HepG2 (cell line): ENCODE results near the gene HES3. TPM values are rescaled to one million over a fixed set of nuclear protein-coding genes. Genes with fewer than 3 reads are reported as not detected.

Experiments
- ATAC-seq: fragments of 200-7000 bp; cut with Tn5 transposase; 3 replicates; pipeline ENCODE4 v1.9.1; 2020; ENCODE audit warnings: mild to moderate bottlenecking, moderate library complexity
- BruUV-seq: library from RNA; stranded (reverse); fragments of 400-500 nt; replicated peaks from 2 replicates; lab custom pipeline; 2021; lab: Mats Ljungman, UMichigan
- CTCF ChIA-PET: fragments of 300-600 bp; formaldehyde crosslinking; extraction: SDS; loops from one replicate; lab custom pipeline; 2021; ENCODE audit warnings: low total read pairs, inconsistent platforms, low intra/inter-chr PET ratio; lab: Yijun Ruan, JAX
- POLR2A ChIA-PET: fragments of 350-600 bp; sonication (Branson Sonifier 250); formaldehyde crosslinking; loops from one replicate; lab custom pipeline; 2020; ENCODE audit warnings: antibody characterized with exemption, inconsistent platforms; lab: Yijun Ruan, JAX
- DNase-seq: peaks from one replicate; pipeline ENCODE4 v3.0.0-alpha.2; 2015; ENCODE audit warnings: low spot score
- FAIRE-seq: peaks from 3 replicates; lab custom pipeline; 2011; peaks lifted over from hg19 to GRCh38; lab: Jason Lieb, UNC
- H2AFZ ChIP-seq: one replicate; pipeline ENCODE4 v1.6.1; 2011; ENCODE audit warnings: low read length, inconsistent platforms
- H3K27ac ChIP-seq: fragments of 300-600 bp; 3 replicates; pipeline ENCODE4 v1.8.0; 2011; ENCODE audit warnings: mixed run types, mild to moderate bottlenecking, mixed read lengths, low read length, inconsistent platforms; ENCODE audit not compliant: insufficient read depth; ENCODE audit errors: extremely low read length
- H3K27me3 ChIP-seq, 2 experiments: fragments of 200-600 bp in 1 of 2; 2 replicates in 1 of 2; 3 replicates in 1 of 2; pipeline versions ENCODE4 v1.6.0 to v1.8.0; 2011; ENCODE audit warnings: low read length in 2 of 2, mild to moderate bottlenecking in 2 of 2, moderate library complexity in 2 of 2, inconsistent platforms in 1 of 2; ENCODE audit not compliant: insufficient read depth in 2 of 2, control insufficient read depth in 1 of 2
- H3K36me3 ChIP-seq, 2 experiments: fragments of 200-600 bp in 1 of 2; replicated peaks in 1 of 2; 2 replicates in 1 of 2; 3 replicates in 1 of 2; pipeline versions ENCODE4 v1.5.1 to v1.8.0; 2011; ENCODE audit warnings: low read length in 2 of 2, inconsistent platforms in 1 of 2; ENCODE audit not compliant: insufficient read depth in 2 of 2, control insufficient read depth in 1 of 2
- H3K4me1 ChIP-seq: 2 replicates; pipeline ENCODE4 v1.5.1; 2012; ENCODE audit warnings: low read length, inconsistent platforms; ENCODE audit not compliant: insufficient read depth
- H3K4me2 ChIP-seq: 2 replicates; pipeline ENCODE4 v1.6.0; 2011; ENCODE audit warnings: low read depth, low read length, inconsistent platforms
- H3K4me3 ChIP-seq, 3 experiments: fragments of 200-600 bp in 1 of 3; sonication (generic), shearing (Covaris generic) in 1 of 3; replicated peaks in 1 of 3; 2 replicates each; pipeline ENCODE4 v1.5.1; 2011 to 2016; ENCODE audit warnings: low read length in 3 of 3, inconsistent platforms in 2 of 3, low read depth in 2 of 3, mild to moderate bottlenecking in 2 of 3, control low read depth in 1 of 3, mixed read lengths in 1 of 3; ENCODE audit not compliant: insufficient read depth in 1 of 3
- H3K79me2 ChIP-seq: one replicate; pipeline ENCODE4 v1.6.1; 2011; ENCODE audit warnings: low read length, inconsistent platforms; ENCODE audit not compliant: insufficient read depth
- H3K9ac ChIP-seq: 2 replicates; pipeline ENCODE4 v1.6.0; 2011; ENCODE audit warnings: mild to moderate bottlenecking, low read depth, low read length, inconsistent platforms; ENCODE audit not compliant: insufficient read depth
- H3K9me3 ChIP-seq: 2 replicates; pipeline ENCODE4 v1.5.1; 2012; ENCODE audit warnings: mild to moderate bottlenecking, low read length
- H4K20me1 ChIP-seq: 2 replicates; pipeline ENCODE4 v1.6.0; 2011; ENCODE audit warnings: inconsistent platforms, mild to moderate bottlenecking, low read length, moderate library complexity; ENCODE audit not compliant: insufficient read depth
- AFF4 ChIP-seq: sonication (generic); formaldehyde crosslinking; IDR thresholded peaks from 2 replicates; pipeline ENCODE4 v1.4.0; 2020; ENCODE audit warnings: missing genetic modification reagents
- ATF7 ChIP-seq, 2 experiments: fragments of 450-650 bp in 1 of 2; sonication (generic) in 1 of 2; formaldehyde crosslinking in 1 of 2; IDR thresholded peaks; 2 replicates each; pipeline versions ENCODE4 v1.4.0 to v1.6.1; 2016 to 2020; ENCODE audit warnings: antibody characterized with exemption in 1 of 2, mild to moderate bottlenecking in 1 of 2, missing genetic modification reagents in 1 of 2
- FOXA1 ChIP-seq, 2 experiments: fragments of 450-650 bp in 1 of 2; sonication (generic) in 1 of 2; formaldehyde crosslinking in 1 of 2; IDR thresholded peaks; 2 replicates each; pipeline versions ENCODE4 v1.4.0 to v1.6.1; 2016 to 2020; ENCODE audit warnings: missing genetic modification reagents in 1 of 2
- GTF3A ChIP-seq: sonication (generic); formaldehyde crosslinking; conservative IDR thresholded peaks from 2 replicates; pipeline ENCODE4 v1.4.0; 2020; ENCODE audit warnings: mild to moderate bottlenecking, missing genetic modification reagents
- NCOA1 ChIP-seq: sonication (generic); formaldehyde crosslinking; IDR thresholded peaks from 2 replicates; pipeline ENCODE4 v1.9.0; 2021; ENCODE audit warnings: missing genetic modification reagents
- PCBP2 ChIP-seq: fragments of 200-400 bp; formaldehyde crosslinking; optimal IDR thresholded peaks from 2 replicates; pipeline ENCODE3; 2018; ENCODE audit warnings: low read length, low read depth; ENCODE audit not compliant: poor library complexity, severe bottlenecking
- RELA ChIP-seq: sonication (generic); formaldehyde crosslinking; IDR thresholded peaks from 2 replicates; pipeline ENCODE4 v1.4.0; 2020; ENCODE audit warnings: missing genetic modification reagents
- THAP9 ChIP-seq: sonication (generic); formaldehyde crosslinking; IDR thresholded peaks from 2 replicates; pipeline ENCODE4; 2020; ENCODE audit warnings: missing genetic modification reagents, mild to moderate bottlenecking, borderline replicate concordance
- TOPORS ChIP-seq: sonication (generic); formaldehyde crosslinking; IDR thresholded peaks from 2 replicates; pipeline ENCODE4 v1.8.0; 2023; ENCODE audit warnings: mild to moderate bottlenecking, missing genetic modification reagents
- ZNF101 ChIP-seq: sonication (generic); formaldehyde crosslinking; IDR thresholded peaks from 2 replicates; pipeline ENCODE4 v1.4.0; 2020; ENCODE audit warnings: mild to moderate bottlenecking, low read depth, missing genetic modification reagents, borderline replicate concordance
- ZNF691 ChIP-seq: sonication (generic); formaldehyde crosslinking; IDR thresholded peaks from 2 replicates; pipeline ENCODE4 v1.4.0; 2020; ENCODE audit warnings: missing genetic modification reagents, low read depth, mild to moderate bottlenecking, borderline replicate concordance
- ZNF782 ChIP-seq: sonication (generic); formaldehyde crosslinking; IDR thresholded peaks from 2 replicates; pipeline ENCODE4 v1.4.0; 2020; ENCODE audit warnings: missing genetic modification reagents, mild to moderate bottlenecking, borderline replicate concordance
- whole genome bisulfite sequencing: methylation state at CpG from one replicate; pipeline ENCODE4 v1.1.6; 2017; ENCODE audit warnings: low lambda C conversion rate; 5-methylcytosine and 5-hydroxymethylcytosine counted together
- in situ Hi-C: cut with HindIII; loops from 2 replicates; pipeline ENCODE4 v1.10.0; 2017; ENCODE audit warnings: low pct_unique_long_range_greater_than_20kb; ENCODE audit not compliant: extremely low pct_ligation_motif_present
- intact Hi-C: fragments of 100-400 bp; cut with micrococcal nuclease; formaldehyde crosslinking; loops from one replicate; pipeline ENCODE4 v1.10.0; 2022; ENCODE audit not compliant: unreplicated experiment
- polyA plus RNA-seq, 8 experiments: library from polyadenylated mRNA; depleted of rRNA in 3 of 8; stranded (reverse) in 7 of 8; unstranded in 1 of 8; fragments of >200 nt; fragmentation: Illumina TruSeq in 4 of 8; extraction: Trizol in 4 of 8; gene quantifications; 2 replicates each; pipeline versions ENCODE4 v1.2.1 to v1.2.3, GENCODE V29; 2011 to 2016; ENCODE audit warnings: low read depth in 4 of 8, missing spikeins in 1 of 8, mixed read lengths in 1 of 8; ENCODE audit not compliant: insufficient read depth in 1 of 8
- total RNA-seq, 5 experiments: library from RNA; depleted of rRNA; stranded (reverse); fragments of >200 nt; fragmentation: Illumina TruSeq; extraction: Trizol; gene quantifications; 2 replicates each; pipeline ENCODE4 v1.2.3, GENCODE V29; 2016; ENCODE audit warnings: low read depth in 1 of 5

HES3 gene
- total and polyA plus RNA-seq, 2 of the 13 experiments (the other 11 are each of a cell fraction or from before 2014, with no cell fraction given), result not detected

GRCh38 chr1:6288026-6288425, 44.0 kb downstream of the HES3 start:
- POLR2A ChIA-PET, result no interaction called here
- CTCF ChIA-PET, result no interaction called here
- no peaks in the 10 kb centered on the region for H3K9me3 ChIP-seq
- H2AFZ ChIP-seq, result no peak overlapping the region
- DNase-seq, result no peak
- H4K20me1 ChIP-seq, result no peaks in the 10 kb centered on the region
- no peak for ATAC-seq
- no peak overlapping the region for H3K4me2 ChIP-seq
- WGBS, result 94% methylated on average over 14 of the region's 14 CpGs
- intact Hi-C loops (no loop called here), in situ Hi-C loops (no loop called here)
- H3K27ac ChIP-seq, result no peak overlapping the region
- H3K9ac ChIP-seq, result no peak overlapping the region
- BruUV-seq, result no TSS peak
- H3K4me1 ChIP-seq, result no peaks in the 10 kb centered on the region
- no peak overlapping the region for H3K4me3 ChIP-seq
- peaks cover 1 to 27% of the 10 kb centered on the region in 2 experiments; a peak in 4 of 5 replicates for H3K36me3 ChIP-seq
- H3K27me3 ChIP-seq, result no peaks in the 10 kb centered on the region
- no peaks in the 10 kb centered on the region for H3K79me2 ChIP-seq
- FAIRE-seq, result no peak
- TF ChIP-seq ATF7 (IDR thresholded peaks at IDR 0.05) (no peak), ATF7 (CRISPR knock-in tag; IDR thresholded peaks at IDR 0.05) (no peak), ZNF691 (no peak), ZNF101 (CRISPR knock-in tag) (no peak), PCBP2 (no peak), GTF3A (CRISPR knock-in tag) (no peak), TOPORS (no peak), THAP9 (CRISPR knock-in tag) (no peak), AFF4 (CRISPR knock-in tag) (no peak), RELA (CRISPR knock-in tag) (no peak), NCOA1 (CRISPR knock-in tag) (no peak), ZNF782 (no peak), FOXA1 (IDR thresholded peaks at IDR 0.05) (no peak), FOXA1 (CRISPR knock-in tag; IDR thresholded peaks at IDR 0.05) (no peak)
- TF ChIP-seq, all 625 proteins: peak for 0
